HL-60 (cell line): ENCODE data around the gene MAN2A2.

ENCODE experiments used
- DNase-seq, 2 experiments: peaks; one replicate each; pipeline ENCODE4 v3.0.0-alpha.2; 2010 to 2020; ENCODE audit warnings: low read depth in 1 of 2, low spot score in 1 of 2
- H3K27ac ChIP-seq: fragments of 250-450 bp; sonication (Bioruptor Pico); replicated peaks from 2 replicates; pipeline ENCODE4 v1.5.1; 2020; ENCODE audit warnings: mild to moderate bottlenecking, moderate library complexity
- H3K27me3 ChIP-seq: fragments of 250-450 bp; sonication (Bioruptor Pico); 2 replicates; pipeline ENCODE4 v1.5.1; 2021; ENCODE audit warnings: mild to moderate bottlenecking, moderate library complexity; ENCODE audit not compliant: insufficient read depth, poor library complexity, severe bottlenecking
- H3K4me3 ChIP-seq: replicated peaks from 2 replicates; pipeline ENCODE4 v1.5.1; 2011; ENCODE audit warnings: mild to moderate bottlenecking, control low read depth, low read length; ENCODE audit not compliant: insufficient read depth
- GABPA ChIP-seq: IDR thresholded peaks from 2 replicates; pipeline ENCODE4 v1.6.1; 2012; ENCODE audit warnings: low read depth
- POLR2AphosphoS5 ChIP-seq: IDR thresholded peaks from 2 replicates; pipeline ENCODE4 v1.6.1; 2012; ENCODE audit warnings: low read depth
- SPI1 ChIP-seq: IDR thresholded peaks from 2 replicates; pipeline ENCODE4 v1.6.1; 2012; ENCODE audit warnings: low read depth, mild to moderate bottlenecking, borderline replicate concordance
- TF ChIP-seq, protein P1 (sequence below): IDR thresholded peaks from 2 replicates; pipeline ENCODE4 v1.6.1; 2012; ENCODE audit warnings: low read depth; ENCODE audit not compliant: insufficient replicate concordance
- TF ChIP-seq, protein P2 (sequence below): IDR thresholded peaks from one replicate; pipeline ENCODE4 v1.5.1; 2011; ENCODE audit warnings: low read length, control low read depth, inconsistent platforms; ENCODE audit not compliant: insufficient read depth

MAN2A2 gene

DNA sequence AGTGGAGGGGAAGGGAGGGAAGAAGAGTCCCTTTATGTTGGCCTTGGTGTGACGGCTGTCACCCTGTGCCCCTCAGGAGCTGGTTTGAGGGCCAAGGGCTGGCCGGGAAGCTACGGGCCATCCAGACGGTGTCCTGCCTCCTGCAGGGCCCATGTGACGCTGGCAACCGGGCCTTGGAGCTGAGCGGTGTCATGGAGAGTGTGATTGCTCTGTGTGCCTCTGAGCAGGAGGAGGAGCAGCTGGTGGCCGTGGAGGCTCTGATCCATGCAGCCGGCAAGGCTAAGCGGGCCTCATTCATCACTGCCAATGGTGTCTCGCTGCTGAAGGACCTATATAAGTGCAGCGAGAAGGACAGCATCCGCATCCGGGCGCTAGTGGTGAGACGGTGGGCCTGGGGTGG, 43.4 kb downstream of the MAN2A2 start:
- no peak overlapping the region for H3K27ac ChIP-seq
- H3K4me3 ChIP-seq: no peak overlapping the region
- H3K27me3 ChIP-seq: no peaks in the 10 kb centered on the region
- TF ChIP-seq POLR2AphosphoS5 (no peak), SPI1 (no peak), GABPA (no peak)
- TF ChIP-seq, protein P1, sequence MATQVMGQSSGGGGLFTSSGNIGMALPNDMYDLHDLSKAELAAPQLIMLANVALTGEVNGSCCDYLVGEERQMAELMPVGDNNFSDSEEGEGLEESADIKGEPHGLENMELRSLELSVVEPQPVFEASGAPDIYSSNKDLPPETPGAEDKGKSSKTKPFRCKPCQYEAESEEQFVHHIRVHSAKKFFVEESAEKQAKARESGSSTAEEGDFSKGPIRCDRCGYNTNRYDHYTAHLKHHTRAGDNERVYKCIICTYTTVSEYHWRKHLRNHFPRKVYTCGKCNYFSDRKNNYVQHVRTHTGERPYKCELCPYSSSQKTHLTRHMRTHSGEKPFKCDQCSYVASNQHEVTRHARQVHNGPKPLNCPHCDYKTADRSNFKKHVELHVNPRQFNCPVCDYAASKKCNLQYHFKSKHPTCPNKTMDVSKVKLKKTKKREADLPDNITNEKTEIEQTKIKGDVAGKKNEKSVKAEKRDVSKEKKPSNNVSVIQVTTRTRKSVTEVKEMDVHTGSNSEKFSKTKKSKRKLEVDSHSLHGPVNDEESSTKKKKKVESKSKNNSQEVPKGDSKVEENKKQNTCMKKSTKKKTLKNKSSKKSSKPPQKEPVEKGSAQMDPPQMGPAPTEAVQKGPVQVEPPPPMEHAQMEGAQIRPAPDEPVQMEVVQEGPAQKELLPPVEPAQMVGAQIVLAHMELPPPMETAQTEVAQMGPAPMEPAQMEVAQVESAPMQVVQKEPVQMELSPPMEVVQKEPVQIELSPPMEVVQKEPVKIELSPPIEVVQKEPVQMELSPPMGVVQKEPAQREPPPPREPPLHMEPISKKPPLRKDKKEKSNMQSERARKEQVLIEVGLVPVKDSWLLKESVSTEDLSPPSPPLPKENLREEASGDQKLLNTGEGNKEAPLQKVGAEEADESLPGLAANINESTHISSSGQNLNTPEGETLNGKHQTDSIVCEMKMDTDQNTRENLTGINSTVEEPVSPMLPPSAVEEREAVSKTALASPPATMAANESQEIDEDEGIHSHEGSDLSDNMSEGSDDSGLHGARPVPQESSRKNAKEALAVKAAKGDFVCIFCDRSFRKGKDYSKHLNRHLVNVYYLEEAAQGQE: no peak
- TF ChIP-seq, protein P2, sequence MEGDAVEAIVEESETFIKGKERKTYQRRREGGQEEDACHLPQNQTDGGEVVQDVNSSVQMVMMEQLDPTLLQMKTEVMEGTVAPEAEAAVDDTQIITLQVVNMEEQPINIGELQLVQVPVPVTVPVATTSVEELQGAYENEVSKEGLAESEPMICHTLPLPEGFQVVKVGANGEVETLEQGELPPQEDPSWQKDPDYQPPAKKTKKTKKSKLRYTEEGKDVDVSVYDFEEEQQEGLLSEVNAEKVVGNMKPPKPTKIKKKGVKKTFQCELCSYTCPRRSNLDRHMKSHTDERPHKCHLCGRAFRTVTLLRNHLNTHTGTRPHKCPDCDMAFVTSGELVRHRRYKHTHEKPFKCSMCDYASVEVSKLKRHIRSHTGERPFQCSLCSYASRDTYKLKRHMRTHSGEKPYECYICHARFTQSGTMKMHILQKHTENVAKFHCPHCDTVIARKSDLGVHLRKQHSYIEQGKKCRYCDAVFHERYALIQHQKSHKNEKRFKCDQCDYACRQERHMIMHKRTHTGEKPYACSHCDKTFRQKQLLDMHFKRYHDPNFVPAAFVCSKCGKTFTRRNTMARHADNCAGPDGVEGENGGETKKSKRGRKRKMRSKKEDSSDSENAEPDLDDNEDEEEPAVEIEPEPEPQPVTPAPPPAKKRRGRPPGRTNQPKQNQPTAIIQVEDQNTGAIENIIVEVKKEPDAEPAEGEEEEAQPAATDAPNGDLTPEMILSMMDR: no peak
- DNase-seq: no peak

DNA sequence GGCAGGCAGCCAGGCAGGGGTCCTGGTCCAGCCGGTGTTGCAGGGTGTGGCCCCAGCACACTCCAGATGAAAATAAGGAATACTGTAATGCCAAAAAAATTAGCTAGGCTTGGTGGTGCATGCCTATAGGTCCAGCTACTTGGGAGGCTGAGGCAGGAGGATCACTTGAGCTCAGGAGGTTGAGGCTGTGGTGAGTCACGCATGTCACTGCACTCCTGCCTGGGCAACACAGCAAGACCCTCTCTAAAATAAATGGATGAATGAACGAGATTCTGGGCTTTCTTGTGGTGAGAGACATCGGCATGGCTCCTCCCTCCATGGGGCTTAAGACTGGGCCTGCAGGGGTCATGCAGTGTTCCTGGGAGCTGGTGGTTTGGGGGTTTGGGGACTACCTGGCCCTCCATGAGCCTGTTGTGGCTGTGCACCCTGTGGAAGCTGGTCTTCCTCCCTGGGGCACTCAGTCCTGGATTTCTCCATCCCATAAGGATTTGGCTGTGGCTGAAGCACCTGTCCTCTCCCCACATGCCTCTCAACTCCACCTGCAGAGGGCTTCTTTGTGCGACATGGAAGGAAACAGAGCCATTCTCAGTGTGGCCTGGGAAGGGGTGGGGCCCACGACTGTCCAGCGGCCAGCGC, 44.0 kb downstream of the MAN2A2 start:
- H3K27me3 ChIP-seq: no peaks in the 10 kb centered on the region
- TF ChIP-seq, protein P1: no peak
- TF ChIP-seq POLR2AphosphoS5 (no peak), SPI1 (no peak), GABPA (no peak)
- TF ChIP-seq, protein P2: no peak

DNA sequence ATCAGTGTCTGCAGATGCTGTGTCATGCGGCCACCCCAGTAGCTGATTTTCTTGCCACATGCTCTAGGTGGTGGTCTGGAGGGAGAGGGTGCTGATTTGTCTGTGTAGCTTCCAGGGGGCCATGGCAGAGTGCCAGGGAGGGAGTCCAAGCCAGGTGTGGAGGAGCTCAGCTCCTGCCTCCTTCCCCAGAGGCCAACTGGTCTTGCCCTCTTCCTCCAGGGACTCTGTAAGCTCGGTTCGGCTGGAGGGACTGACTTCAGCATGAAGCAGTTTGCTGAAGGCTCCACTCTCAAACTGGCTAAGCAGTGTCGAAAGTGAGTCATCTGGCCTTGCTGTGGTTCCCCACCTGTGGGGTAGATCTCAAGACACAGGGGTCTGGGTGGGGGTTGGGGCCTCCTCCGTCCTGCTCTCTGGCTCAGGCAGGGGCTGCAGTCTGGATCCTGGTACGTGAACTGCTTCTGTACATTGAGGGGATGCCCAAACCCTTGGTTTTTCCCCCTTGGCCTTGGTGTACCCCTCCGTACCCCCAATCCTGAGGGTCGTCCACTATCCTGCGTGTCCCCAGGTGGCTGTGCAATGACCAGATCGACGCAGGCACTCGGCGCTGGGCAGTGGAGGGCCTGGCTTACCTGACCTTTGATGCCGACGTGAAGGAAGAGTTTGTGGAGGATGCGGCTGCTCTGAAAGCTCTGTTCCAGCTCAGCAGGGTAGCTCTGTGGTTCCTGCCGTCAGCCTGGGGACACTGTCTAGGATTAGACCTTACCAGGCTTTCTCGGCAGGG, 44.7 kb downstream of the MAN2A2 start:
- TF ChIP-seq GABPA: no peak
- TF ChIP-seq, protein P1: no peak
- Histone ChIP-seq H3K27me3 (no peaks in the 10 kb centered on the region), H3K4me3 (no peak overlapping the region), H3K27ac (no peak overlapping the region)
- DNase-seq: no peak

More for the DNA sequence above, 44.0 kb downstream of the MAN2A2 start:
- no peak overlapping the region for H3K4me3 ChIP-seq
- no peak for DNase-seq
- H3K27ac ChIP-seq: no peak overlapping the region
